ENCODE data around the gene DISC1. TPM values are rescaled to one million over a fixed set of nuclear protein-coding genes. Genes with fewer than 3 reads are reported as not detected.

Gene DISC1
- total RNA-seq, 1 donor from 2014 or later: 12.5 TPM

- Histone ChIP-seq H3K27me3 (ENCODE audit: control insufficient read depth in 3 of 3, insufficient read depth in 3 of 3, low read length in 3 of 3) (no peaks in the 10 kb centered on the region), H3K4me1 (ENCODE audit: control insufficient read depth in 3 of 3, insufficient read depth in 3 of 3, low read length in 3 of 3) (peaks cover 25 to 38% (median 27%) of the 10 kb centered on the region in 3 donors), H3K9me3 (ENCODE audit: control insufficient read depth in 3 of 3, low read length in 3 of 3) (no peaks in the 10 kb centered on the region), H3K4me3 (ENCODE audit: low read length in 3 of 3) (peak overlapping the region; percentile 26 to 54 (median 52)), H3K27ac (ENCODE audit: low read depth, low read length) (no peak overlapping the region), H3K9ac (ENCODE audit: low read depth in 1 of 3, low read length in 3 of 3) (peak overlapping the region; percentile 3 to 68 (median 47)), H3K36me3 (ENCODE audit: control insufficient read depth in 3 of 3, insufficient read depth in 3 of 3, low read length in 3 of 3) (no peaks in the 10 kb centered on the region)
Measured at GRCh38 chr1:231693361-231694074, 66.9 kb downstream of the DISC1 start.

GRCh38 chr1:231694075-231694431 lies 67.5 kb downstream of the DISC1 start:
- Histone ChIP-seq H3K9me3 (ENCODE audit: control insufficient read depth in 3 of 3, low read length in 3 of 3) (no peaks in the 10 kb centered on the region), H3K27ac (ENCODE audit: low read depth, low read length) (no peak overlapping the region), H3K4me1 (ENCODE audit: control insufficient read depth in 3 of 3, insufficient read depth in 3 of 3, low read length in 3 of 3) (peaks cover 25 to 38% (median 27%) of the 10 kb centered on the region in 3 donors), H3K4me3 (ENCODE audit: low read length in 3 of 3) (peak overlapping the region; percentile 26 to 54 (median 52)), H3K9ac (ENCODE audit: low read depth in 1 of 3, low read length in 3 of 3) (peak overlapping the region; percentile 45 to 68 (median 47)), H3K36me3 (ENCODE audit: control insufficient read depth in 3 of 3, insufficient read depth in 3 of 3, low read length in 3 of 3) (no peaks in the 10 kb centered on the region), H3K27me3 (ENCODE audit: control insufficient read depth in 3 of 3, insufficient read depth in 3 of 3, low read length in 3 of 3) (no peaks in the 10 kb centered on the region)

DNA sequence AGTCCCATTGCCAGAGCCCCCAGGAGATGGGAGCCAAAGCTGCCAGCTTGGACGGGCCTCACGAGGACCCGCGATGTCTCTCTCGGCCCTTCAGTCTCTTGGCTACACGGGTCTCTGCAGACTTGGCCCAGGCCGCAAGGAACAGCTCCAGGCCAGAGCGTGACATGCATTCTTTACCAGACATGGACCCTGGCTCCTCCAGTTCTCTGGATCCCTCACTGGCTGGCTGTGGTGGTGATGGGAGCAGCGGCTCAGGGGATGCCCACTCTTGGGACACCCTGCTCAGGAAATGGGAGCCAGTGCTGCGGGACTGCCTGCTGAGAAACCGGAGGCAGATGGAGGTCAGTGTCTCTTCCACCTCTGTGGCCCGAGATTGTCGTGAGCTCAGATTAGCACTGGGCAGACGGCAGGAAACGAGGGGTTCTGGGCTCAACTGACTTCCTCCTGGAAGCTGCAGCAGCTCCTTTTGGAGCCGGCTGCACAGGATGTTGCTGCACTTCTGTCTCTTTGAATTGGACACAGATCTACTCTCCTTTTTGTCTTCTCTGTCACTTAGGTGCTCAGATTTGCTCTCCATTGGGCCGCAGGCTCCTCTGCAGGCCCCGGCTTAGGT lies 68.0 kb downstream of the DISC1 start:
- Histone ChIP-seq H3K4me3 (ENCODE audit: low read length in 3 of 3) (peak overlapping the region; percentile 26 to 54 (median 52)), H3K9ac (ENCODE audit: low read depth in 1 of 3, low read length in 3 of 3) (peak overlapping the region; percentile 11 to 68 (median 45)), H3K27me3 (ENCODE audit: control insufficient read depth in 3 of 3, insufficient read depth in 3 of 3, low read length in 3 of 3) (no peaks in the 10 kb centered on the region), H3K4me1 (ENCODE audit: control insufficient read depth in 3 of 3, insufficient read depth in 3 of 3, low read length in 3 of 3) (peaks cover 26 to 38% (median 29%) of the 10 kb centered on the region in 3 donors), H3K27ac (ENCODE audit: low read depth, low read length) (no peak overlapping the region), H3K9me3 (ENCODE audit: control insufficient read depth in 3 of 3, low read length in 3 of 3) (no peaks in the 10 kb centered on the region), H3K36me3 (ENCODE audit: control insufficient read depth in 3 of 3, insufficient read depth in 3 of 3, low read length in 3 of 3) (no peaks in the 10 kb centered on the region)

- H3K27me3 ChIP-seq (ENCODE audit: control insufficient read depth in 3 of 3, insufficient read depth in 3 of 3, low read length in 3 of 3): no peaks in the 10 kb centered on the region
- H3K36me3 ChIP-seq (ENCODE audit: control insufficient read depth in 3 of 3, insufficient read depth in 3 of 3, low read length in 3 of 3): no peaks in the 10 kb centered on the region
- no peaks in the 10 kb centered on the region for H3K9me3 ChIP-seq (ENCODE audit: control insufficient read depth in 3 of 3, low read length in 3 of 3)
- peaks cover 24 to 38% (median 29%) of the 10 kb centered on the region in 3 donors for H3K4me1 ChIP-seq (ENCODE audit: control insufficient read depth in 3 of 3, insufficient read depth in 3 of 3, low read length in 3 of 3)
- H3K27ac ChIP-seq (ENCODE audit: low read depth, low read length): no peak overlapping the region
- no peak overlapping the region for H3K9ac ChIP-seq (ENCODE audit: low read depth in 1 of 3, low read length in 3 of 3)
- H3K4me3 ChIP-seq (ENCODE audit: low read length in 3 of 3): peak overlapping the region in 1 of 3 donors; percentile 52
Measured at GRCh38 chr1:231695439-231696255, 69.1 kb downstream of the DISC1 start.

DNA sequence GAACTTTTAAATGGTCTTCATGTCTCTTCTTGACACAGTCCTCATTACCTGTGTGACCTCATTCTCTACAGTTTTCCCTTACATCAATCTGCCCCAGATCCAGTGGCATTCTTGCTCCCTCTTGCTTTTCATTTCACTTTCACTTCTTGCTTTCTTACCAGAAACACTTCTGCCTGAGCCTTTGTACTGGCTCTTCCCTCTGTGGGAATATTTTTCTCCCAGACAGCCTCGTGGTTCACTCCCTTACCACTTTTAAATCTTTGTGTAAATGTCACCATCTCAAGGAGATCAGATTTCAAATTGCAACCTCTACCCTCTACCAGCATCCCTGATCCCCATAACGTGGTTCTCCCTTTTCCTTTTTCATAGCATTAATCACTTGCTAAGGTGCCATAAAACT lies 73.2 kb downstream of the DISC1 start:
- Histone ChIP-seq H3K9me3 (ENCODE audit: control insufficient read depth in 3 of 3, low read length in 3 of 3) (no peaks in the 10 kb centered on the region), H3K9ac (ENCODE audit: low read depth in 1 of 3, low read length in 3 of 3) (no peak overlapping the region), H3K27ac (ENCODE audit: low read depth, low read length) (no peak overlapping the region), H3K4me3 (ENCODE audit: low read length in 3 of 3) (no peak overlapping the region), H3K4me1 (ENCODE audit: control insufficient read depth in 3 of 3, insufficient read depth in 3 of 3, low read length in 3 of 3) (peaks cover 6 to 10% (median 9%) of the 10 kb centered on the region in 3 donors), H3K36me3 (ENCODE audit: control insufficient read depth in 3 of 3, insufficient read depth in 3 of 3, low read length in 3 of 3) (no peaks in the 10 kb centered on the region), H3K27me3 (ENCODE audit: control insufficient read depth in 3 of 3, insufficient read depth in 3 of 3, low read length in 3 of 3) (no peaks in the 10 kb centered on the region)

DNA sequence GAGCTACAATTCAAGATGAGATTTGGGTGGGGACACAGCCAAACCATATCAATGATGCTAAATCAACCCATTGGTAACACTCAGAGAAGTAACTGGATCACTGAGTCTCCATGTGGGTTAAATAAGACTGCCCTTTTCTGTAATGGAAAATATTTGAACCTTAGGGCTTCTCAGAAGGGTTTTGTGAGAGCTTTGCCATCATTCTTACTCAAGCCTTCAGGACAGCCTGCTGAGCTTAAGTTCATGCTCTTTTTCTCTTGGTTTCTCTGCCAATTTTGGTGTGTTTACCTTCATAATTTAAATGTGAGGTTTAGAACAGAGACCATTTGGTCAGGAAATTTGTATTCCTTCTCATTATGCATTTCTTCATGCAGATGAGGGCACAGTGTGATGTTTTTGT lies 74.7 kb downstream of the DISC1 start:
- Histone ChIP-seq H3K27ac (ENCODE audit: low read depth, low read length) (no peak overlapping the region), H3K9me3 (ENCODE audit: control insufficient read depth in 3 of 3, low read length in 3 of 3) (no peaks in the 10 kb centered on the region), H3K4me1 (ENCODE audit: control insufficient read depth in 3 of 3, insufficient read depth in 3 of 3, low read length in 3 of 3) (peaks cover 0 to 4% (median 3%) of the 10 kb centered on the region in 3 donors), H3K9ac (ENCODE audit: low read depth in 1 of 3, low read length in 3 of 3) (no peak overlapping the region), H3K27me3 (ENCODE audit: control insufficient read depth in 3 of 3, insufficient read depth in 3 of 3, low read length in 3 of 3) (no peaks in the 10 kb centered on the region), H3K36me3 (ENCODE audit: control insufficient read depth in 3 of 3, insufficient read depth in 3 of 3, low read length in 3 of 3) (no peaks in the 10 kb centered on the region), H3K4me3 (ENCODE audit: low read length in 3 of 3) (no peak overlapping the region)

- Histone ChIP-seq H3K4me1 (ENCODE audit: control insufficient read depth in 3 of 3, insufficient read depth in 3 of 3, low read length in 3 of 3) (peaks cover 0 to 4% (median 3%) of the 10 kb centered on the region in 3 donors), H3K27me3 (ENCODE audit: control insufficient read depth in 3 of 3, insufficient read depth in 3 of 3, low read length in 3 of 3) (no peaks in the 10 kb centered on the region), H3K9ac (ENCODE audit: low read depth in 1 of 3, low read length in 3 of 3) (no peak overlapping the region), H3K4me3 (ENCODE audit: low read length in 3 of 3) (no peak overlapping the region), H3K27ac (ENCODE audit: low read depth, low read length) (no peak overlapping the region), H3K9me3 (ENCODE audit: control insufficient read depth in 3 of 3, low read length in 3 of 3) (no peaks in the 10 kb centered on the region), H3K36me3 (ENCODE audit: control insufficient read depth in 3 of 3, insufficient read depth in 3 of 3, low read length in 3 of 3) (no peaks in the 10 kb centered on the region)
Measured at GRCh38 chr1:231702331-231702730, 75.7 kb downstream of the DISC1 start.

DNA sequence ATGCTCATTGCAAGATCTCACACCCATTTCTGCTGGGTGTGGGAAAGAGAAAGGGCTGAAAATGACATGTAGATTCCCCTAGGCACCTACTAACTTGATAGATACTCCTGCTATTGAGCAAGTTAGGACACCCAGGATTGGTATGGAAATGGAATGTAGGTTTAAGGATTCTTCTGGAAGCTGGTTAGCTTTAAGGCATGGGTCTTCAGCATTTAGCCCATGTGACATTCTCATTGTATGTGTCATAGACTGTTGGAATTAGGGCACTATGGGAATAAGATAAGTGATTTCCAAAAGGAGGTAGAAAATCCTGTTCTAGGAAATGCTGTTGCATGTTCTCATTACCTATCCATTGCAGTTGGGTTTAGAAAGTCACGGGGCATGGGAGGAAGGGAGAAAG lies 76.2 kb downstream of the DISC1 start:
- H3K36me3 ChIP-seq (ENCODE audit: control insufficient read depth in 3 of 3, insufficient read depth in 3 of 3, low read length in 3 of 3): no peaks in the 10 kb centered on the region
- no peak overlapping the region for H3K4me3 ChIP-seq (ENCODE audit: low read length in 3 of 3)
- H3K4me1 ChIP-seq (ENCODE audit: control insufficient read depth in 3 of 3, insufficient read depth in 3 of 3, low read length in 3 of 3): peaks cover 0 to 4% (median 3%) of the 10 kb centered on the region in 3 donors
- H3K27me3 ChIP-seq (ENCODE audit: control insufficient read depth in 3 of 3, insufficient read depth in 3 of 3, low read length in 3 of 3): no peaks in the 10 kb centered on the region
- H3K27ac ChIP-seq (ENCODE audit: low read depth, low read length): no peak overlapping the region
- H3K9ac ChIP-seq (ENCODE audit: low read depth in 1 of 3, low read length in 3 of 3): no peak overlapping the region
- no peaks in the 10 kb centered on the region for H3K9me3 ChIP-seq (ENCODE audit: control insufficient read depth in 3 of 3, low read length in 3 of 3)

- H3K27ac ChIP-seq (ENCODE audit: low read depth, low read length): no peak overlapping the region
- H3K27me3 ChIP-seq (ENCODE audit: control insufficient read depth in 3 of 3, insufficient read depth in 3 of 3, low read length in 3 of 3): no peaks in the 10 kb centered on the region
- H3K4me1 ChIP-seq (ENCODE audit: control insufficient read depth in 3 of 3, insufficient read depth in 3 of 3, low read length in 3 of 3): no peaks in the 10 kb centered on the region
- no peaks in the 10 kb centered on the region for H3K36me3 ChIP-seq (ENCODE audit: control insufficient read depth in 3 of 3, insufficient read depth in 3 of 3, low read length in 3 of 3)
- no peaks in the 10 kb centered on the region for H3K9me3 ChIP-seq (ENCODE audit: control insufficient read depth in 3 of 3, low read length in 3 of 3)
- H3K9ac ChIP-seq (ENCODE audit: low read depth in 1 of 3, low read length in 3 of 3): peak overlapping the region in 1 of 3 donors; percentile 29
- no peak overlapping the region for H3K4me3 ChIP-seq (ENCODE audit: low read length in 3 of 3)
Measured at GRCh38 chr1:231705806-231706760, 79.5 kb downstream of the DISC1 start.
